ENCODE results near the gene MAT2B.

Gene MAT2B

DNA sequence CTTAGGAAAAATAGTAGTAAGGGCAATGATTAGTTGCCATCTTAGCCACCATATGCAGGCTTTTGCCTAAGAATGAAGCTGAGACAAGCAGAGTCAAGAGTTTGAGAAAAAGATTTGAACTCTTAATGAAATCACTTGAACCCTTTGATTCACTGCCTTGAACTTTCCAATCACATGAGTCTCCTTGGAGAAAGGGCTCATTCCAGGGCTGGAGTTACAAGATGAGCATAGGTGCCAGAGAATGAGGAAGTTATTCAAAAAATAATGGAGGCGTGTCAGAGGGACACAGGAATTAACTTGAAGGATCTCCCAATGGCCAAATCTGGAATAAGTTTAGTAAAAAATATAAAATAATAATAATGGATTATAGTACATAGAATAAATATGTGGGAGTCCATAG is 35.3 kb downstream of the MAT2B start:
- in situ Hi-C loops (cut with HindIII; ENCODE audit: low pct_ligation_motif_present, low pct_unique_long_range_greater_than_20kb, low sequenced_read_pairs): no loop called here
- DNase-seq: no peak

GRCh38 chr5:163542771-163543170 is 37.4 kb downstream of the MAT2B start:
- no peak for DNase-seq
- in situ Hi-C loops (cut with HindIII; ENCODE audit: low pct_ligation_motif_present, low pct_unique_long_range_greater_than_20kb, low sequenced_read_pairs): no loop called here

DNA sequence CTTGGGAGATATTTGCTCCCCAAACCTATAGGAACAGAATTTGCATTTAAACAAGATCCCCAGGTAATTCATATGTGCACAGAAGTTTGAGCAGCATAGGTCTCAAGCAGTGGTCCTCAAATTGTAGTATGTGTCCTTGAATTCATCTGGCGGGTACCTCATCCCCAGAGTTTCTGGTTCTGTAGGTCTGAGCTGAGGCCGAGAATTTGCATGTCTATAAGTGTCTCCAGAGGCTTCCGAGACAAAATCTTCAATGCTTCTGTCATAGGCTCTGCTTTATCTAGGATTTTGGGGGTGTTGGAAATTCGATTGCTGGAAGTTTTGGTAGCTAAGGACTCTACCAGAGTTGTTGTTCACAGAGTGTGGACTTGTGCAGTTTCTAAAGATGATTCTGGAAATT is 38.6 kb downstream of the MAT2B start:
- no peak for DNase-seq
- in situ Hi-C loops (cut with HindIII; ENCODE audit: low pct_ligation_motif_present, low pct_unique_long_range_greater_than_20kb, low sequenced_read_pairs): no loop called here

- in situ Hi-C loops (cut with HindIII; ENCODE audit: low pct_ligation_motif_present, low pct_unique_long_range_greater_than_20kb, low sequenced_read_pairs): no loop called here
- DNase-seq: no peak
Observed at GRCh38 chr5:163544836-163545235, 39.4 kb downstream of the MAT2B start.

DNA sequence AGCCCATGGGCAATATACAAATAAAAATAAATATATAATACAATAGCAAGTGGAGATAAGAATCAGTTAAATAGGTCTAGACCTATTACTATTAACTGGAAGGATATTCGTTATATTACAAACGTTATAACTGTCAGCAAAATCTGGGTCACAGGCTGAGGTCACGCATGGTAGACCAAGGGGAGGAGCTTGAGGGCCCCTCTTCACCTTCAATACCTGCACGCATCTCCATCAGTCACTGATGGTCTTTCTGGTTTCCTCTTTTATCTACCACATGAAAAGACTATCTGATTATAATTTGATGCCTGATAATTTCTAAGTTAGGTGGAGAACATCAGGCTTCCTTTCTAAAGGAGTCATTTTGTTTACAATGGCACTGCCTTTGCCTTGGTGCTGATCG is 43.2 kb downstream of the MAT2B start:
- in situ Hi-C loops (cut with HindIII; ENCODE audit: low pct_ligation_motif_present, low pct_unique_long_range_greater_than_20kb, low sequenced_read_pairs): no loop called here
- DNase-seq: no peak

DNA sequence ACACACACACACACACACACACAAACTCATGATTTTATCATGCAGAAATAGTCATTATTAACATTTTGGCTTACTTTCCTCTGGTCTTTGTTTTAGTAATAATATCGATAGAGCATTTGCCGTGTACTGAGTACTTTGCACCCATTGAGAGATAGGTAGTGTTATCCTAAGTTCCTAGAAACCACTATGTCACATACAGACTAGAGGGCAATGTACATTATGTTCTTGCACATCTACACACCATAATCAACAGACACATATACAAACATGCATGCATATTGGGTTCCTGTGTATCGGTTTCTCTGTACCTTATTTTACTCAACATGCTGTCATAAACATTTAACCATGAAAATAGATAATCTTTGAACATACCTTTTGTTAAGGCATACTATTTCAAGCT is 45.7 kb downstream of the MAT2B start:
- DNase-seq: no peak
- in situ Hi-C loops (cut with HindIII; ENCODE audit: low pct_ligation_motif_present, low pct_unique_long_range_greater_than_20kb, low sequenced_read_pairs): no loop called here

GRCh38 chr5:163552536-163552935 is 47.1 kb downstream of the MAT2B start:
- no peak for DNase-seq

GRCh38 chr5:163561339-163561738 is 55.9 kb downstream of the MAT2B start:
- no peak for DNase-seq
- in situ Hi-C loops (cut with HindIII; ENCODE audit: low pct_ligation_motif_present, low pct_unique_long_range_greater_than_20kb, low sequenced_read_pairs): no loop called here

More at GRCh38 chr5:163552536-163552935, 47.1 kb downstream of the MAT2B start:
- in situ Hi-C loops (cut with HindIII; ENCODE audit: low pct_ligation_motif_present, low pct_unique_long_range_greater_than_20kb, low sequenced_read_pairs): no loop called here

DNA sequence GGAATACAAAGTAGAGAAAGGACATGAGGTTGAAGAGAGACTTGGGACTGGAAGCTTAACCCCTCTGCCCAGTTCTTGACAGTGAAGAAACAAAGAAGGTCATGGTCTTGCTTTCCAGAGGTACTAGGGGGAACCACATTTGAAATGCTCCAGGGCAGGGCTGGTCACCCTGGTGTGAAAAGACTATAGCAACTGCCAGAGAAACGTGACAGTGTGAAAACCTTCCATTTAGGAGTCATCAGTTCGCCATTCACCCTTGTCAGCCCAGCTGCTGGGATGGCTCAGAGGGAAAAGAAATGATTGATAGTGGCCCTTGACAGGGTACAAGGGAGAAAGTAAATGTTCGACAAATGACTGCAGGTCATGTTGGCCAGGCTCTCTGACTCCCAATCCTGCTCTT is 56.7 kb downstream of the MAT2B start:
- in situ Hi-C loops (cut with HindIII; ENCODE audit: low pct_ligation_motif_present, low pct_unique_long_range_greater_than_20kb, low sequenced_read_pairs): no loop called here
- no peak for DNase-seq

- no peak for DNase-seq
- in situ Hi-C loops (cut with HindIII; ENCODE audit: low pct_ligation_motif_present, low pct_unique_long_range_greater_than_20kb, low sequenced_read_pairs): no loop called here
Observed at GRCh38 chr5:163563112-163563511, 57.7 kb downstream of the MAT2B start.

GRCh38 chr5:163563880-163564279 is 58.5 kb downstream of the MAT2B start:
- in situ Hi-C loops (cut with HindIII; ENCODE audit: low pct_ligation_motif_present, low pct_unique_long_range_greater_than_20kb, low sequenced_read_pairs): no loop called here
- no peak for DNase-seq

- in situ Hi-C loops (cut with HindIII; ENCODE audit: low pct_ligation_motif_present, low pct_unique_long_range_greater_than_20kb, low sequenced_read_pairs): no loop called here
- peak; percentile 54 for DNase-seq
Observed at GRCh38 chr5:163564321-163564938, 59.0 kb downstream of the MAT2B start.

GRCh38 chr5:163565492-163565891 is 60.1 kb downstream of the MAT2B start:
- DNase-seq: no peak
- in situ Hi-C loops (cut with HindIII; ENCODE audit: low pct_ligation_motif_present, low pct_unique_long_range_greater_than_20kb, low sequenced_read_pairs): no loop called here

DNA sequence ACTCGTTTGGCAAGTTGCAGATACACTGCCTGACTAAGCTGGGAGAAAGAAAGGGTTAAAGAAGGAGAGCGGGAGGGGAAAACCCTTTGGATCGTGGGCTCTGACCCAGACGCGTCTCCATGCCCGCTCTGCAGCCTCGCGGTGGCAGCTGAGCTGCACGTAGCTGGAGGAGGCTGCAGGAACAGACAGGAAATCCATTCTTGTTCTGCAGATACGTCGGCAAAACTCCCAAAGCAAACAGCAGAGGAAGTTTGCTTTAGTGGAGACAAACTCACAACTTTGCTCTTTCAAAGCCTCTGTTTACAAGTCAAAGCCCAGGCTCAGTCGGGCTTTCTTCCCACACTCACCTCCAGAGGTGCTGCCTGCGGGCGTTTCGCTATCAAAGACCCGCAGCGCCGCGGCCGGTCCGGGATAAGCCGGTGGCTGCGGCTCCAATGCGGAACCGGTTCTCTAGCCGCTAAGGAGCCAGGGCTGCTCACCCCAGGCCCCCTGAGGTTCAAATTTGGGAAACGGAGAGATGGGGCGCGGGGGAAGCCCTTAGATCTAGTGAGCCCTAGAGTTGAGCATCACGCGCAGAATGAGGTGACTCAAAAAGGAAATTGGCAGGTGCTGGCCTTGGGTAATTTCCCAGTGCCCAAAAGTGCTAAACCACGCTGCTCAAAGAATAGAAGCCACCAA is 60.7 kb downstream of the MAT2B start:
- DNase-seq: peak; percentile 6
- in situ Hi-C loops (cut with HindIII; ENCODE audit: low pct_ligation_motif_present, low pct_unique_long_range_greater_than_20kb, low sequenced_read_pairs): no loop called here

DNA sequence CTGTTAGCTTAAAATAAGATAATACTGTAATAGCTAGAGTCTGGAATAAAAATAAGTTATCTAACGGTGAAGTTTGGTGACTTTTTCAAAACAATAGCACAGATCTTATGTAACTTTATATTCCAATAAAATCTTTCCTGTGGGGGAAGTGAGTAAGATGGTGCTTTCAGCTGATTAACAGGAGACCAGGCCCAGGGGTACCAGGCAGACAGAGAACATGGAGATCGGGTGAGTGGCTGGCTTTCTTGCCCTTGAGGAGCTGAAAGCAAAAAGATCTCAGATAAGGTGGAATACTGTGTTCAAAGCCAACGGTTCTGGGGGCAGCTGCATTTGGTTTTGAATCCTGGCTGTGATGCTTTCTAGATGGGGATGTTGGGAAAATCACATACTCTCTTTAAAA is 61.3 kb downstream of the MAT2B start:
- DNase-seq: no peak
- in situ Hi-C loops (cut with HindIII; ENCODE audit: low pct_ligation_motif_present, low pct_unique_long_range_greater_than_20kb, low sequenced_read_pairs): no loop called here

DNA sequence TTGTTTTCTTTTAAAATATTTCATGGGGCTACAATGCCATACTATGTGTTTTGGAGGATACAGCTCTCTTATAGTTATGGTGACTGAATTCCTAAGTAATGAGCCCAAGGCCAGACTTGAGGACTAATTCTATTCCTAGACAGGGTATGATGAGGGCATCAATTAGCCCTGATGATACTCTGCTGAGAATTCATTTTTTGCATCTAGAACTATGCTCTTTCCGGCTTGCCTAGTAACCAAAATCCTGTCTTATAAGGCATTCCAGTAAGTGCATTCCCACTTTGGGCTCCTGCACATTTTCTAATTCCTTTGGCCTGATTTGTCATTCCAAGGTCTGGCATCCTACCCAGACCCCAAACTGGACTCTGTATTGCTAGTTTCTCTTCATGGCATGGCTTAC is 62.4 kb downstream of the MAT2B start:
- in situ Hi-C loops (cut with HindIII; ENCODE audit: low pct_ligation_motif_present, low pct_unique_long_range_greater_than_20kb, low sequenced_read_pairs): no loop called here
- DNase-seq: no peak
